ENCODE measurements around the gene TNNI2.
A peak's percentile ranks its signal among the peaks of the same experiment; 100 is the strongest.
"Not testable (repeated sequence)": the region's sequence is repeated elsewhere in the genome, so short reads cannot be mapped to it uniquely, and the experiment has no call there.

The TNNI2 gene

GRCh38 chr11:1875851-1876301 lies 37.1 kb downstream of the TNNI2 start:
- not testable (repeated sequence) for DNase-seq

DNA sequence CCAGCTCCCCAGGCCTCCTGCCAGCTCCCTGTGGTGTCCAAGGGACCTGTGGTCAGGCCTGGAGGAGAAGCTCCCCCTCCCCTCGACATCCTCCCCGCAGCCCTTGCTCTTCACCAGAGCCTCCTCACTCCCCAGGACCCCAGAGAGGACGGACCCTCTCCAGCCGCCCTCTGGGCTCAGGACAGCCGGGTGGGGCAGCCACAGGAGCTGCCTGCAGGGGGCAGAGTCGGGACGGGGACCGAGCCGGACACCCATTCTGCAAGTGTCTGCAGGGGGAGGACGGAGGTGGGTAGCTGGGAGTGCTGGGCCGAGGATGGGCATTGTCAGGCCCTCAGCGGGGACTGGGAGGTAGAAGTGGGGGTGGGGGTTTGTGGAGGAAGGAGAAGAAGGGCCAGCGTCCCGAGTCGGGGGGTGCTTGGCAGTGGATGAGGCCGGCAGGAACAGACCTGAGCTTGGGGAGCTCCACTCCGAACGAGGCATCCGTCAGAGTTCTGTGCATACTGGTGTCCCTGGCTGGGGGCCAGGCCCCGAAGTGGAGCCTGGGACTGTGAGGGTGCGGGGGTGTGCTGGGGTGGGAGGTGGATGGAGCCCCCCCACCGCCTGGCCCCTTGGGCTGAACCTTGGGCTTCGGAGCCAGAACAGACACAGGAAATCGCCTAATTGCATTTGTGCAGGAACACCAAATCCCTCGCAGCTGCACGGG lies 37.7 kb downstream of the TNNI2 start:
- DNase-seq: peak in 1 of 5 experiments; percentile 9

DNA sequence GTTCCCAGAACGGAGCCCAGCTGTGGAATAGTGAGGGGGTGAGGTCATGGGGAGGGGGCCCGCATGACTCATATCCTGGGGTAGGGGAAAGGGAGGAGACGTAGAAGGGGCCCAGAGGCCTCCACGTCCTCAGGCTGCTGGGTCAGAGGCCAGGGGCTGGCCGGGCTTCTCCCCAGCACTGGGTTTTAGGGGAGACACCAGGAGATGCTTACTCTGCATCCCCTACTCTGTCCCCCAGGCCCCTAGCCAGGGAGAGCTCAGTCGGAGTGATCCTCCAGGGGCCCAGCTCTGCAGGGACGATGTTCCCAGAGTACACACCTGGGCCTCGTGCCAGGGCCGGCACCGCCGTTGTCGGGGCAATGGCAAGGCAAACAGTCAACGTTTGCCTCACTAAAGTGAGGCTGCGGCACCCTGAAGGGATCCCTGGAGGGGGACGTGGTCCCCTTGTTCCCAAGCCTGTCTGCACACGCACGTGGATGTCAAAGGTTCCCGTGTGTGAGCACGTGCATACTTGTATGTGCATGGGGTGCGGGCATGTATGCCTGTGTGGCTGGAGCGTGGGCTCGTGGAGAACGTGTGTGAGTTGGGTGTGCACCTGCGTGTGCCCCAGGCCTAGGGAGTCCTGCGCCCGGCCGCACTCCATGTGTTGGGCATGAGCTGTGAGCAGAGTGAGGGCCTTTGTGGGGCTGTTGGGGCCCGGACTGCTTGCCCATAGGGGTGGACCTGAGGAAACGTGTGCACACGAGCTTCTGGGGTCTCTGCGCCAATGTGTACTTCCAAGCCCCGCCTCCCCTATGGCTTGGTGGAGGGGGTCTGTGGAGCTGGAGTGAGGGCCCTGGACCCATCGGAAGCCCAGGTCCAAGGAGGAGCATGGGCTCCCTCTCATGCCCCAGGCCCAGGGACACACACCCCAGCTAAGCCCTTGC lies 38.7 kb downstream of the TNNI2 start:
- peak in 1 of 5 experiments; percentile 7 for DNase-seq

GRCh38 chr11:1878137-1879031 lies 39.6 kb downstream of the TNNI2 start:
- peak in 1 of 5 experiments; percentile 5 for DNase-seq

GRCh38 chr11:1879342-1879940 lies 40.7 kb downstream of the TNNI2 start:
- DNase-seq: peak in 1 of 5 experiments; percentile 5

GRCh38 chr11:1879941-1880720 lies 41.4 kb downstream of the TNNI2 start:
- peak in 1 of 5 experiments; percentile 8 for DNase-seq

DNA sequence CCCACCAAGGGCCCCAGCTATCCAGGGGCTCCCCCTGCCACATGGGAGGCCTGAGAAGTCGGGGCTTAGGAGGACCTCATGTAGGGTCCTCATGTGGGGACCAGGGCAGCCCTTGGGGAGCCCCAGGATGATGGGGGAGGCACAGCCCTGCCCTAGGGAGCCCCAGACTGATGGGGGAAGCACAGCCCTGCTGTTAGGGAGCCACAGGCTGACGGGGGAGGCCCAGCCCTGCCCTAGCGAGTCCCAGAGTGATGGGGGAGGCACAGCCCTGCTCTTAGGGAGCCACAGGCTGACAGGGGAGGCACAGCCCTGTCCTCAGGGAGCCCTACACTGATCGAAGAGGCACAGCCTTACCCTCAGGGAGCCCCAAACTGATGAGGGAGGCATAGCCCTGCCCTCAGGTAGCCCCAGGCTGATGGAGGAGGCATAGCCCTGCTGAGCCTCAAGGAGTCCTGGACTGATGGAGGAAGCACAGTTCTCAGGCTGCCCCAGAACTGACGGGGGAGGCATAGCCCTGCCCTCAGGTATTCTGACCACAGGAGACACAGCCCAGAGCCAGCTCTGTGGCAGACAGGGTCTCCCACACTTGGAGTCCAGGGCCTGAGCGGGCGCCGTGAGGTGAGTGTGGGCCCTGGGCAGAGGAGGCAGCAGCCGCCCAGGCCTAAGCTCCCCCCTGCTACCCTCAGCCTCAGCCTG lies 42.1 kb downstream of the TNNI2 start:
- no peak for DNase-seq

GRCh38 chr11:1881442-1882264 lies 42.9 kb downstream of the TNNI2 start:
- peak in 1 of 5 experiments; percentile 7 for DNase-seq

DNA sequence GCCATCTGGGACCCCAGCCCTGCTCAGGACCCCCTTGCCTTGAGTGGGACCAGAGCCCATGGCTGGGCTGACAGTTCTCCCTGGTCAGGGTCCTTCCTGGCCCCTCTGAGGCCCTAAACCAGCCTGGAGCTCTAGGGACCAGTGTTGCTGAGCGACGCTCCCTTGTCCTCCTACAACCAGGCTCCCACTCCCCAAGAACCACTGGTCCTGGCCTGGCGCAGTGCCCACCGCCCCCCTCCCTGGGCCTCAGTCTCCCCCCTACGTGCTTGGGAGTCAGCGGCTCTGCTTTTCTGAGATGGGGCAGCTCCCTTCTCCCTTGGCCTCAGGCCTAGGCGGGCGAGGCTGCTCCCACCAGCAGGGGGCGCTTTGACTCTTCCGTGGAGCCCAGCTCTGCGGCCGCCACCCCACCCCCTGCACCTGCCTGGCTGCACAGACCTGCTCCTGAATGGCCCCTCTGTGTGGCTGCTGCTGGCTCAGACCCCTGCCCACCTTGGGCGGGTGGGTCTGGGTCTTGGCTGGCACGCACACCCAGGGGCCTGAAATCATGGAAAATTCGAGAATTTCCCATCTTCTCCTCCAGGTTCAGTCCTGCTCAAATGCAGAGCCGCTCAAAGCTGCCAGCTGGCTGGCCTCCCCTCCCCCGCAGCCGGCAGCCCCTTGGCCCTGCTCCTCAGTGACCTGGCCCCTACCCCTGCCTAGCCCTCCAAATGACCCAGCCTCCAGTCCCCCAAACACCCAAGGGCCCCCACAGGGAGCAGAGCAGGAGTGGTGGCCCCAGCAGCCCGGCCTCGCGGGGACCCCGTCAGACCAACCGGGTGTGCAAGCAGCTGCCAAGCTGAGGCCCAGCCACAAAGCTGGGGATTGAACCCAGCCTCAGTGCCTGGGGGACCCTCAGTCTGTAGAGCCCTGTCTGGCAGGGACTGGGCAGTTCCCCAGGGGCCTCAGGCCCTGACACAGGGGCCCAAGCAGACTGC lies 43.8 kb downstream of the TNNI2 start:
- DNase-seq: peak; percentile 60 to 75 (median 64)

- DNase-seq: no peak
Observed at GRCh38 chr11:1883346-1884302, 44.8 kb downstream of the TNNI2 start.

GRCh38 chr11:1884303-1884700 lies 45.5 kb downstream of the TNNI2 start:
- DNase-seq: no peak

GRCh38 chr11:1886551-1886950 lies 47.8 kb downstream of the TNNI2 start:
- DNase-seq: not testable (repeated sequence)

DNA sequence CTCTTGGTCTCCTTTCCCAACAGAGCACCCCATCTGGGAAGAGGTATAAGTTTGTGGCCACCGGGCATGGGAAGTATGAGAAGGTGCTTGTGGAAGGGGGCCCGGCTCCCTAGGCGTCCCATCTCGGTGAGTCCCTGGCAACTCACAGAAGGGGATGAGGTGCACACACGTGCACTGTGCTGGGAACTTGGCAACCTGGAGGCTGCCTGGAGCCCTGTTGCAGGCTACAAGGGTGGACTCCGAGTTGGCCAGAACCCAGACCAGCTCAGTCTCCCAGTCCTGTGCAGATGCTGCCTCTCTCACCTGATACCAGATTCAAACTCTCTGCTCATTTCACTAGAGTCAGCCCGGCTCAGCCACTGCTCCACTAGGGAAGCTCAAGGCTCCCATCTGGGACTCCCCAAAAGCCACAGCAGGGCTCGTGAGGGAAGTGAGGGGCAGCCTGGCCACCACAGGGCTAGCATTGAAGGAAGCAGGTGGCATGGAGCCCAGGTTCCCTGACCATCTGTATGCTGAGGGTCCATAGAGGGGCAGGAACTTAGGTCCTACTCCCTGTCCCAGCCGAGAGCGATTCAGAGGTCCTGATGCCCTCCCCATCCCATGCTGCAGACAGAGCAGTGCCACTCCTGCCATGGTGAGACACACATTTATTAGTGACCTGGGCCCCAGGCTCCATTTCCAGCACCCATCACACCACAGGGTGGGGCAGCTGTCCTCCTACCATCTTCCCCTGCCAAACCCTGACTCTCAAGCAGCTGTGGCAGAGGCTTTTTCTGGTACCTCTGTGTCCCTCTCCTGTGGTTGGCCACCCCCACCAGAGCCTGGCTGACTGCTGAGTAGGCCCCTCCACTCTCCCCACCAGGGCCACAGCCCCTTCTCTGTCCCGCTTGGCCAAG lies 48.9 kb downstream of the TNNI2 start:
- no peak for DNase-seq

DNA sequence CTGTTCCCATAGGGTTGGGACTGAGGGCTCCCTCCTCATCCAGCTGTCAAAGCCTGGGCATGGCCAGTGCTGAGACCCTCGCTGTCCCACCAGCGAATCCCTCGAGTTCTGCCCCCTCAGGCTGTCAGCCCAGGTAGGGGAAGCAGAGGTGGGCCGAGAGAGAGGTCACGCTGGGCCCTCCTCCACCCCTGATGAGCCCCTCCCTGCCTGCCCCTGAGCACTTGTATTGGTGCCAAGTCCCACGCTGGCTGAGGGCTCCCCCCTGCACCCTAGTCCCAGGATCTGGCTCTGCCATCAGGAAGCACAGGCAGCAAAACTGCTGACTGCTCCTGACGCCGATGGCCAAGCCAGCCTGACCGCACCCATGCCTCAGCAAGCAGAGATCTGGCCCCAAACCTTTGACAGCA lies 49.6 kb downstream of the TNNI2 start:
- no peak for DNase-seq

DNA sequence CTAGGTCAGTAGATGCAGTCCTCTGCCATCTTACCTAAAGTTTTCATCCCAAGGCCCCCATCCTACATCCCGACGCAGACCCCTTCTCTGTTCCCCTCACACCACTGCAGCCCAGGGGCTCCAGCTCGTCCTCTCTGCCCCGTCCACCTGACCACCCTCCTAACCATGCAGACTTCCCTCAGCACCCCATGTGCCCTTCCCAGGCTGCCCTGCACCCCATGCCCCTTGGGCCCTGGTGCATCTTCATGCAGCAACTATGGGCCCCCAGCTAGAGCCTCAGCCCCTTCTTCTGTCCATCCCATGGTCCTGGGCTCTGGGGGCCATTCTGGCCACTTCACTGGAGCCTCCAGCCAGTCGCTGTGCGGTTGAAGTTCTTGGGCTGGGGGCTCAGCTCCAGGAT lies 50.0 kb downstream of the TNNI2 start:
- no peak for DNase-seq

Measured in T-helper 2 cell (primary cell).